ENCODE measurements around the gene PHF20.
"Not testable (repeated sequence)": the region's sequence is repeated elsewhere in the genome, so short reads cannot be mapped to it uniquely, and the experiment has no call there.

PHF20 gene

GRCh38 chr20:35838205-35838604, 66.4 kb downstream of the PHF20 start:
- DNase-seq (ENCODE audit: low read depth in 2 of 2, low spot score in 1 of 2): no peak

- DNase-seq (ENCODE audit: low read depth in 2 of 2, low spot score in 1 of 2): no peak
Measured at GRCh38 chr20:35839904-35840303, 68.1 kb downstream of the PHF20 start.

GRCh38 chr20:35840421-35840820, 68.6 kb downstream of the PHF20 start:
- DNase-seq (ENCODE audit: low read depth in 2 of 2, low spot score in 1 of 2): no peak

GRCh38 chr20:35842361-35842760, 70.5 kb downstream of the PHF20 start:
- no peak for DNase-seq (ENCODE audit: low read depth in 2 of 2, low spot score in 1 of 2)

GRCh38 chr20:35843894-35844293, 72.1 kb downstream of the PHF20 start:
- DNase-seq (ENCODE audit: low read depth in 2 of 2, low spot score in 1 of 2): not testable (repeated sequence)

GRCh38 chr20:35845561-35845960, 73.7 kb downstream of the PHF20 start:
- no peak for DNase-seq (ENCODE audit: low read depth in 2 of 2, low spot score in 1 of 2)

GRCh38 chr20:35849706-35850105, 77.9 kb downstream of the PHF20 start:
- no peak for DNase-seq (ENCODE audit: low read depth in 2 of 2, low spot score in 1 of 2)

GRCh38 chr20:35851659-35852058, 79.8 kb downstream of the PHF20 start:
- not testable (repeated sequence) for DNase-seq (ENCODE audit: low read depth in 2 of 2, low spot score in 1 of 2)

- no peak for DNase-seq (ENCODE audit: low read depth in 2 of 2, low spot score in 1 of 2)
Measured at GRCh38 chr20:35854713-35855348, 83.0 kb downstream of the PHF20 start.

GRCh38 chr20:35855641-35856040, 83.8 kb downstream of the PHF20 start:
- DNase-seq (ENCODE audit: low read depth in 2 of 2, low spot score in 1 of 2): not testable (repeated sequence)

GRCh38 chr20:35856866-35857265, 85.1 kb downstream of the PHF20 start:
- no peak for DNase-seq (ENCODE audit: low read depth in 2 of 2, low spot score in 1 of 2)

GRCh38 chr20:35866418-35867202, 94.8 kb downstream of the PHF20 start:
- DNase-seq (ENCODE audit: low read depth in 2 of 2, low spot score in 1 of 2): no peak

- no peak for DNase-seq (ENCODE audit: low read depth in 2 of 2, low spot score in 1 of 2)
Measured at GRCh38 chr20:35870541-35871258, 98.9 kb downstream of the PHF20 start.

- DNase-seq (ENCODE audit: low read depth in 2 of 2, low spot score in 1 of 2): no peak
Measured at GRCh38 chr20:35871259-35871771, 99.5 kb downstream of the PHF20 start.

- no peak for DNase-seq (ENCODE audit: low read depth in 2 of 2, low spot score in 1 of 2)
Measured at GRCh38 chr20:35876033-35876320, 104.2 kb downstream of the PHF20 start.

- DNase-seq (ENCODE audit: low read depth in 2 of 2, low spot score in 1 of 2): no peak
Measured at GRCh38 chr20:35877611-35878010, 105.8 kb downstream of the PHF20 start.

- no peak for DNase-seq (ENCODE audit: low read depth in 2 of 2, low spot score in 1 of 2)
Measured at GRCh38 chr20:35878113-35878625, 106.4 kb downstream of the PHF20 start.

- no peak for DNase-seq (ENCODE audit: low read depth in 2 of 2, low spot score in 1 of 2)
Measured at GRCh38 chr20:35881676-35882075, 109.9 kb downstream of the PHF20 start.

- not testable (repeated sequence) for DNase-seq (ENCODE audit: low read depth in 2 of 2, low spot score in 1 of 2)
Measured at GRCh38 chr20:35882427-35883161, 110.8 kb downstream of the PHF20 start.

GRCh38 chr20:35883336-35883777, 111.5 kb downstream of the PHF20 start:
- DNase-seq (ENCODE audit: low read depth in 2 of 2, low spot score in 1 of 2): no peak
